B cell (primary cell): ENCODE measurements around the gene PON3. TPM values are rescaled to one million over a fixed set of nuclear protein-coding genes. Genes with fewer than 3 reads are reported as not detected.

Source experiments
- ATAC-seq: fragments of 200-7000 bp; cut with Tn5 transposase; one replicate; pipeline ENCODE4 v1.10.0; 2021; ENCODE audit warnings: low read depth, mild to moderate bottlenecking, moderate number of reproducible peaks, moderate library complexity
- CTCF ChIA-PET: fragments of 350-600 bp; sonication (Branson Sonifier 250); formaldehyde crosslinking; loops from one replicate; lab custom pipeline; 2021; ENCODE audit warnings: antibody characterized with exemption, inconsistent platforms; lab: Charles Lee
- POLR2A ChIA-PET: fragments of 350-600 bp; sonication (Branson Sonifier 250); formaldehyde crosslinking; loops from one replicate; lab custom pipeline; 2021; ENCODE audit warnings: antibody characterized with exemption; lab: Charles Lee
- DNase-seq: peaks from one replicate; pipeline ENCODE4 v3.0.0; 2013
- H2AFZ ChIP-seq: 2 replicates; pipeline ENCODE4 v1.6.1; 2012; ENCODE audit warnings: mild to moderate bottlenecking, low read depth, low read length; ENCODE audit not compliant: insufficient read depth, poor library complexity, severe bottlenecking
- H3K27ac ChIP-seq, 2 donors: 1 replicate in 1 of 2; 2 replicates in 1 of 2; pipeline ENCODE4 v1.5.1; 2012 to 2013; ENCODE audit warnings: low read length in 2 of 2, mild to moderate bottlenecking in 2 of 2, moderate library complexity in 1 of 2
- H3K27me3 ChIP-seq, 4 experiments: fragments of 200-600 bp in 1 of 4; sonication (generic) in 1 of 4; replicated peaks in 1 of 4; 1 replicate in 2 of 4; 2 replicates in 2 of 4; pipeline versions ENCODE4 v1.6.1 to v1.7.0; 2013 to 2016; ENCODE audit warnings: low read length in 3 of 4, mild to moderate bottlenecking in 2 of 4, mixed read lengths in 1 of 4, moderate library complexity in 1 of 4; ENCODE audit not compliant: insufficient read depth in 4 of 4, control insufficient read depth in 3 of 4; ENCODE audit errors: control extremely low read depth in 1 of 4
- H3K36me3 ChIP-seq, 2 experiments: replicated peaks in 1 of 2; 1 replicate in 1 of 2; 2 replicates in 1 of 2; pipeline versions ENCODE4 v1.6.1 to v1.7.1; 2013; ENCODE audit warnings: low read length in 1 of 2; ENCODE audit not compliant: insufficient read depth in 2 of 2, control insufficient read depth in 1 of 2; ENCODE audit errors: control extremely low read depth in 1 of 2, extremely low read depth in 1 of 2
- H3K4me1 ChIP-seq, 2 donors: fragments of 200-600 bp in 1 of 2; sonication (generic) in 1 of 2; 1 replicate in 1 of 2; 2 replicates in 1 of 2; pipeline versions ENCODE4 v1.5.1 to v1.6.1; 2013 to 2017; ENCODE audit warnings: low read length in 2 of 2; ENCODE audit not compliant: control insufficient read depth in 2 of 2, insufficient read depth in 2 of 2
- H3K4me2 ChIP-seq: replicated peaks from 2 replicates; pipeline ENCODE3; 2012; ENCODE audit warnings: mild to moderate bottlenecking, low read depth, low read length; ENCODE audit not compliant: poor library complexity, severe bottlenecking
- H3K4me3 ChIP-seq, 5 experiments: fragments of 200-600 bp in 1 of 5; sonication (generic) in 1 of 5; 1 replicate in 3 of 5; 2 replicates in 2 of 5; pipeline versions ENCODE4 v1.5.1 to v1.7.0; 2011 to 2016; ENCODE audit warnings: low read length in 4 of 5, mild to moderate bottlenecking in 4 of 5, low read depth in 2 of 5, control low read depth in 1 of 5, moderate library complexity in 1 of 5; ENCODE audit not compliant: insufficient read depth in 1 of 5; ENCODE audit errors: control extremely low read depth in 1 of 5, extremely low read depth in 1 of 5
- H3K79me2 ChIP-seq: fragments of 200-600 bp; sonication (generic); one replicate; pipeline ENCODE4 v1.6.0; 2016; ENCODE audit warnings: low read length; ENCODE audit not compliant: control insufficient read depth, insufficient read depth
- H3K9ac ChIP-seq: fragments of 200-600 bp; sonication (generic); 2 replicates; pipeline ENCODE4 v1.6.1; 2017; ENCODE audit warnings: mild to moderate bottlenecking, low read length, moderate library complexity
- H3K9me3 ChIP-seq, 3 donors: one replicate each; pipeline versions ENCODE4 v1.6.1 to v1.7.1; 2013; ENCODE audit warnings: low read length in 2 of 3; ENCODE audit not compliant: control insufficient read depth in 2 of 3, insufficient read depth in 1 of 3; ENCODE audit errors: control extremely low read depth in 1 of 3
- H4K20me1 ChIP-seq: 2 replicates; pipeline ENCODE4 v1.6.0; 2012; ENCODE audit warnings: mild to moderate bottlenecking, low read length; ENCODE audit not compliant: insufficient read depth, control insufficient read depth, poor library complexity, severe bottlenecking
- H3K27ac Mint-ChIP-seq: one replicate; pipeline ENCODE4 v1.8.0; 2021; ENCODE audit warnings: mixed read lengths
- H3K27me3 Mint-ChIP-seq: one replicate; pipeline ENCODE4 v1.8.0; 2021; ENCODE audit warnings: mixed read lengths
- H3K4me1 Mint-ChIP-seq: one replicate; pipeline ENCODE4 v1.8.0; 2021; ENCODE audit warnings: mixed read lengths
- H3K4me3 Mint-ChIP-seq: one replicate; pipeline ENCODE4 v1.8.0; 2021; ENCODE audit warnings: mixed read lengths
- H3K9me3 Mint-ChIP-seq: one replicate; pipeline ENCODE4 v1.8.0; 2022; ENCODE audit warnings: mixed read lengths; ENCODE audit not compliant: insufficient read depth
- EZH2 ChIP-seq: IDR thresholded peaks from 2 replicates; pipeline ENCODE4 v1.6.1; 2012; ENCODE audit warnings: borderline replicate concordance, low read depth, mild to moderate bottlenecking, moderate library complexity, low read length; ENCODE audit not compliant: insufficient read depth, poor library complexity, severe bottlenecking
- WGBS: methylation state at CpG from one replicate; pipeline ENCODE4 v1.1.5; 2013; ENCODE audit warnings: missing lambda C conversion rate; ENCODE audit not compliant: insufficient coverage; 5-methylcytosine and 5-hydroxymethylcytosine counted together
- intact Hi-C: fragments of 100-400 bp; cut with micrococcal nuclease; formaldehyde crosslinking; loops from one replicate; pipeline ENCODE4 v1.10.0; 2022
- polyA plus RNA-seq: library from polyadenylated mRNA; depleted of rRNA; stranded (reverse); fragments of >200 nt; gene quantifications from 2 replicates; pipeline ENCODE4 v1.2.3, GENCODE V29; 2012
- total RNA-seq, 2 donors: library from RNA; stranded (reverse); fragments of 120-200 nt in 1 of 2; gene quantifications; 1 replicate in 1 of 2; 2 replicates in 1 of 2; pipeline versions ENCODE4 v1.2.3 to v1.2.4, GENCODE V29; 2013 to 2022
- TF ChIP-seq, protein P1 (sequence below): fragments of 200-600 bp; IDR thresholded peaks from one replicate; pipeline ENCODE4 v1.8.0; 2022; ENCODE audit warnings: antibody characterized with exemption, mild to moderate bottlenecking

The PON3 gene
- total and polyA plus RNA-seq, 2 donors (not counting 1 experiment from before 2014, with no cell fraction given): not detected

DNA sequence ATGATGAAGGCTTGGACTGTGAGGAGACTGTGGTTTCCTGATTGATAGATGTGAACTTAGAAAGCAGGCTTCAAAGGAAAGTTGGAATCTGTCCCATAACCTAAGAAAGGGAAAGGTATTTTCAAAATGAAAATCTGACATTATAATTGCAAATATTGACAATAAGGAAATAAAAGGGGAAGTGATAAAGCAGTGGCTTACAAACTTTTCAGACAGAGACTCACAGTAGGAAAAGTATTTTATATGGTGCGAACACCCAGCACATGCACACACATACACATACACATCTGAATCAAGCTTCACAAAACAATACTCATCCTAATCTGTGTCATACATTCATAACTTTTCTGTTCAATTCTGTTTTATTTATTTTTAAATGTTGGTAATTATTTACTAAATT lies 76.6 kb downstream of the PON3 start:
- intact Hi-C loops: no loop called here
- no peak for TF ChIP-seq EZH2
- TF ChIP-seq, protein P1, sequence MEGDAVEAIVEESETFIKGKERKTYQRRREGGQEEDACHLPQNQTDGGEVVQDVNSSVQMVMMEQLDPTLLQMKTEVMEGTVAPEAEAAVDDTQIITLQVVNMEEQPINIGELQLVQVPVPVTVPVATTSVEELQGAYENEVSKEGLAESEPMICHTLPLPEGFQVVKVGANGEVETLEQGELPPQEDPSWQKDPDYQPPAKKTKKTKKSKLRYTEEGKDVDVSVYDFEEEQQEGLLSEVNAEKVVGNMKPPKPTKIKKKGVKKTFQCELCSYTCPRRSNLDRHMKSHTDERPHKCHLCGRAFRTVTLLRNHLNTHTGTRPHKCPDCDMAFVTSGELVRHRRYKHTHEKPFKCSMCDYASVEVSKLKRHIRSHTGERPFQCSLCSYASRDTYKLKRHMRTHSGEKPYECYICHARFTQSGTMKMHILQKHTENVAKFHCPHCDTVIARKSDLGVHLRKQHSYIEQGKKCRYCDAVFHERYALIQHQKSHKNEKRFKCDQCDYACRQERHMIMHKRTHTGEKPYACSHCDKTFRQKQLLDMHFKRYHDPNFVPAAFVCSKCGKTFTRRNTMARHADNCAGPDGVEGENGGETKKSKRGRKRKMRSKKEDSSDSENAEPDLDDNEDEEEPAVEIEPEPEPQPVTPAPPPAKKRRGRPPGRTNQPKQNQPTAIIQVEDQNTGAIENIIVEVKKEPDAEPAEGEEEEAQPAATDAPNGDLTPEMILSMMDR: no peak
- WGBS: no CpG with 5 or more reads among the region's 1 CpG
- Mint-ChIP-seq H3K4me3 (no peak overlapping the region), H3K9me3 (no peaks in the 10 kb centered on the region), H3K27me3 (peaks cover under 1% of the 10 kb centered on the region), H3K27ac (no peak overlapping the region), H3K4me1 (peaks cover under 1% of the 10 kb centered on the region)
- Histone ChIP-seq H3K27ac (no peak overlapping the region), H2AFZ (no peak overlapping the region), H3K79me2 (no peaks in the 10 kb centered on the region), H4K20me1 (no peaks in the 10 kb centered on the region), H3K9me3 (no peaks in the 10 kb centered on the region), H3K4me1 (peaks cover 0 to under 1% of the 10 kb centered on the region in 2 donors), H3K9ac (no peak overlapping the region), H3K4me2 (no peak overlapping the region), H3K4me3 (no peak overlapping the region), H3K27me3 (no peaks in the 10 kb centered on the region), H3K36me3 (no peaks in the 10 kb centered on the region)
- no peak for DNase-seq
- ChIA-PET CTCF (no interaction called here), POLR2A (no interaction called here)
- no peak for ATAC-seq

DNA sequence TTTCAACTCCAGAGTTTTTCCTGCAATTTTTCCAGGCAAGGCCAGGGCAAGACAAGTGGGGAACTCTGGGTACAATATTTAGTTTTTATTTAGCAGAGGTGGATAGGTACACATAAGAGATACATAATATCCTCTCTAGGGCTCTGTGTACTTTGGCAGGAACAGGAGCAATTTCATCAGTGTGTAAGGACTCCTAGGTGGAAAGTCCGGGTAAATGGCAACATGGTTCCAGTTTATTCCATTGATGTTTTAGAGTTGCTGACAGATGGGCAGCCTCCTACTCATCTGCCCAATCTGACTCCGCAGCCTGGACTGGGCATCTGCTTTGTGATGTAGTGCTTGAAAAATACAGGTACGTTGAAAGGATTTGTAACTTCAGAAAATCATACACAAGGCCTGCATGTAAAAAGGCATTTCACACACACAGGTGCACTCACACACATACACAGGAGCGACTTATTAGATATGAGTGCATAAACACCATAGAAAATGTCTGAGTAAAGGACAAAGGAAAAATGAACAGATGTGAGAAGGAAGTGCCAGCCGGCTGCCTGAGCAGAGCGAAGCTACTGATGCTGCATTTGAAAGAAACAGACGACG lies 77.6 kb downstream of the PON3 start:
- no peaks in the 10 kb centered on the region for H3K36me3 ChIP-seq
- intact Hi-C loops: no loop called here
- WGBS: no CpG with 5 or more reads among the region's 8 CpGs
- H3K4me1 Mint-ChIP-seq: no peaks in the 10 kb centered on the region
- H3K79me2 ChIP-seq: no peaks in the 10 kb centered on the region
- no peaks in the 10 kb centered on the region for H3K9me3 ChIP-seq
- H4K20me1 ChIP-seq: no peaks in the 10 kb centered on the region
- TF ChIP-seq, protein P1: no peak
- TF ChIP-seq EZH2: no peak
- H3K9ac ChIP-seq: no peak overlapping the region
- H3K27me3 Mint-ChIP-seq: peaks cover 3% of the 10 kb centered on the region
- H3K27me3 ChIP-seq: no peaks in the 10 kb centered on the region
- ChIA-PET POLR2A (no interaction called here), CTCF (no interaction called here)
- no peak overlapping the region for H3K27ac ChIP-seq
- no peak for DNase-seq
- no peak overlapping the region for H3K27ac Mint-ChIP-seq
- no peak overlapping the region for H3K4me3 ChIP-seq
- H2AFZ ChIP-seq: no peak overlapping the region
- no peak overlapping the region for H3K4me2 ChIP-seq
- no peak for ATAC-seq
- H3K4me1 ChIP-seq: no peaks in the 10 kb centered on the region
- no peaks in the 10 kb centered on the region for H3K9me3 Mint-ChIP-seq
- no peak overlapping the region for H3K4me3 Mint-ChIP-seq
